SJCRH30 (cell line): Measurements from ENCODE around the gene EFCAB6. TPM values are rescaled to one million over a fixed set of nuclear protein-coding genes. Genes with fewer than 3 reads are reported as not detected.

Experiments
- DNase-seq, 2 experiments: peaks; one replicate each; pipeline ENCODE4 v3.0.0-alpha.2; 2015 to 2020
- H3K27ac ChIP-seq: fragments of 250-450 bp; sonication (Bioruptor Pico); 2 replicates; pipeline ENCODE4 v1.5.1; 2020; ENCODE audit warnings: mild to moderate bottlenecking, moderate library complexity
- H3K27me3 ChIP-seq: fragments of 250-450 bp; sonication (Bioruptor Pico); 2 replicates; pipeline ENCODE4 v1.5.1; 2020; ENCODE audit warnings: mild to moderate bottlenecking, moderate library complexity
- H3K36me3 ChIP-seq: fragments of 250-450 bp; sonication (Bioruptor Pico); 2 replicates; pipeline ENCODE4 v1.5.1; 2020; ENCODE audit warnings: mild to moderate bottlenecking, moderate library complexity
- H3K4me1 ChIP-seq: fragments of 250-450 bp; sonication (Bioruptor Pico); 2 replicates; pipeline ENCODE4 v1.5.1; 2020; ENCODE audit warnings: mild to moderate bottlenecking, moderate library complexity
- H3K4me3 ChIP-seq: fragments of 250-450 bp; sonication (Bioruptor Pico); 2 replicates; pipeline ENCODE4 v1.5.1; 2020; ENCODE audit warnings: mild to moderate bottlenecking, moderate library complexity
- H3K9me3 ChIP-seq: fragments of 250-450 bp; sonication (Bioruptor Pico); replicated peaks from 2 replicates; pipeline ENCODE4 v1.5.1; 2020; ENCODE audit warnings: mild to moderate bottlenecking, moderate library complexity
- total RNA-seq: library from RNA; depleted of rRNA; stranded (reverse); fragments of >200 nt; shearing (Covaris generic); gene quantifications from 2 replicates; pipeline ENCODE4 v1.2.3, GENCODE V29; 2014

The EFCAB6 gene
- total RNA-seq, 1 experiment from 2014 or later = not detected

DNA sequence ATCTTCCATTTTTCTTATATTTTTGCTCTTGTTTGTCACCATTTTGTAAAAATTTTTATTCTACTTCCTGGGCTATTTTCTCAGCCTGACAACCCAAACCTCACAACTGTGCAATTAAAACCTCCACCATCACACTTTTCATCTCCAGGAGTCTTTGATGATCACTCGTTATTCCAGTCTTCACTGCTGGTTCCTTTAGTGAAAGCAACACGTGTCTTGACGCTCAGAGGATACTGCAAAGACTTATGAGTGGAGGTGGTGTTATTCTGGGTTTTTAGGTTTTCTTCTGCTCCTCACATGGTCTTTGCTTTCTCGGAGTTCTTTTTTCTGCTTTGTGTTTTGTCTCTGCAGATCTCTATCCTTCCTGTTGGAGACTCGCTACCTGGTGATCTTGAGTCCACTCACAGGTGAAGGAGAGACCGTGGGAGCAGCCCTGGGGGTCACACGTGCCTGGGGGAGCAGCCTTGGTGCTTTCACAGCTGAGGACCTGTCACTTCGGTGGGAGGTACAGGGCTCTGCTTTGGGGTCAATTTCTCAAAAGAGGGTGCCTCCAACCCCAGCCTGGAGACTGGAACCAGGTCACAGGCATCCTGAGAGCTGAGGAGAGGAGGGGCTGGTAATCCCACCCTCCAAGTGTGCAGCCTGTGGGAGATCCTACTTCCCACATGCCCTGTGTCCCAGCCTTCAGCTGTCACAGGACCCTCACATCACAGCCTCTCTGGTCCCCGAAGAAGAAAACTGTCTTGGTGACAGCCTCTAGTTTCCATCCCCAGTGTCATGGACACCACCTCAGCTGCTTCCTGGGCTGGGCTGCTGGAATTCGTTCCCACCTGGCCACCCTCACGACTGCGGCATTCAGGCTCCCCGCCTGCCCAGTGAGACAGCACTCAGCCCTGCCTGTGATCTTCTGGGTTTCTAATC is 39.2 kb upstream of the EFCAB6 start:
- no peak overlapping the region for H3K27ac ChIP-seq
- H3K9me3 ChIP-seq = no peaks in the 10 kb centered on the region
- no peaks in the 10 kb centered on the region for H3K4me1 ChIP-seq
- no peaks in the 10 kb centered on the region for H3K36me3 ChIP-seq
- H3K4me3 ChIP-seq = no peak overlapping the region
- H3K27me3 ChIP-seq = peaks cover 3% of the 10 kb centered on the region; the same call in 1 of the 2 replicates
- no peak for DNase-seq

DNA sequence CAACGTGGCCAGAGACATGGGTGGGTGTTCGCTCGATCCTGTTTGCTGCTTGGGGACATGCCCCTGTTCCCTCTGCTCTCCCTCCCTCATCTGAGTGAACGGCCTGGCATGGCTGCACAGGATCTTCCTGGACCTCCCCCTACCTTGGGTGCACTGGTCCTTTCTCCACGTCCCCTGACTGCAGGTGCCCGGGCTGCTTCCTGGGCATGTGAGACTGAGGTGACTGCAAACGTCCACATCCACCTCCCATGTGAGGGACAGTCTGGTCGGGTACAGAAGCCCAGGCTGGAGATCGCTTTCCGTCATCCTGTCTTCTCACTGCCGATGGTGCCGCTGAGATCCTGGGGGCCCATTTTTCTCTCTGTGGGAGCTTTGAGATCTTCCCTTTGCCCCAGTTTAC is 38.4 kb upstream of the EFCAB6 start:
- Histone ChIP-seq H3K36me3 (no peaks in the 10 kb centered on the region), H3K27me3 (peaks cover 3% of the 10 kb centered on the region; the same call in 1 of the 2 replicates), H3K4me3 (no peak overlapping the region), H3K9me3 (no peaks in the 10 kb centered on the region), H3K4me1 (no peaks in the 10 kb centered on the region), H3K27ac (no peak overlapping the region)
- DNase-seq = no peak

DNA sequence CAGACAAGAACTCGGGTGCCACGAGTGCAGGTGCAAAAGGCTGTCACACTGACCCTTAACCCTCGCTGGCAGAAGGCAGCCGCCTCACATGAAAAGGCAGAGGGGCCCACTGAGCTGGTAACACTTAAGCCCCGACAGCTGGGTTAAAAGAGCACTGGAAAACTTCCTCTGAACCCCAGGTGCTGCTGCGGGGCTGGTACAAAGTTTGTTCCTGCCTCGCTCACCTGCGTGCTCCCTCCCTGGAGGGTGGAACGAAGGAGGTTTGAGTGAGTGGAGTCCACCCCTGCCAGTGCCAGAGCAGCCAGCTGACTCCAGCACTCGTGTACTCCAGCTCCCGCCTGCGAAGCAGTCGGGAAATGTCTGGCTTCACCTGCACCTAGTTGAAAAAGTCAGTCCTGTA is 37.6 kb upstream of the EFCAB6 start:
- H3K4me1 ChIP-seq = no peaks in the 10 kb centered on the region
- H3K4me3 ChIP-seq = no peak overlapping the region
- peaks cover 4% of the 10 kb centered on the region; the same call in 1 of the 2 replicates for H3K27me3 ChIP-seq
- no peaks in the 10 kb centered on the region for H3K9me3 ChIP-seq
- H3K27ac ChIP-seq = no peak overlapping the region
- DNase-seq = no peak
- no peaks in the 10 kb centered on the region for H3K36me3 ChIP-seq

DNA sequence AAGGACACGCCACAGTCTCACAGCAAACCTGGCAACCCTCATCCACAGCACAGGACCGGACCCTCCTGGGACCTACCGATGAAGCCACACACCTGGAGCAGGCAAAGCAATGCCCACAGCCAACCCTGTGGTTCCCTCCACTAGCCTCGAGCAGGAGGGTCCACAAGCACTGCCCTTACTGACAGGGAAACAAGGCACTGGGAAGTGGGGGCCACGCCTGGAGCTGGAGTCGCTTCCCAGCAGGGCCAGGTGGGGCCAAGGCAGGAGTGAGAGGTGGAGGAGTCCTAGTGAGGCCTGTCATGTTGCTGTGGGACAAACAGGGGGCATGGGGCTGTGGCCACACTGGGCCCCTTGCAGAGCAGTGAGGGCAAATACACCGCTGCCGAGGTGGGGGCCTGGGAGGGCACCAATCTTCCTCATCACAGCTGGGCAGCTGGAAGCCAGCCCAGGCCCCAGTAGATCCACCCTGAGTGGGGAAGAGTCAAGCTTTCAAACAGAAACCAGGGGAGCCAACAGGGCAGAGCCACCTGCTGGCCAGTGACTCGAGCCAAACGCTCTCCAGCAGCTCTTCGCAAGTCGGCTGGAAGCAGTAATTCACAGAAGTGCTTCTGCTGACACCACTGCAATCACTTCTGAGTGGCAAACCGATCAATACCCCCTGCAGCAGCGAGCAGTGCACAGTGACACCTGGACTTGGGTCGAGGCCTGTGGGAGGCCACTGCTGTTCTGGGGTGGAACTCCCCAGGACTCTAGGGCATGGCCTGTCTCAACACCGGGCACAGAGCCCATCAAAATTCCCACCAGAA is 36.5 kb upstream of the EFCAB6 start:
- H3K27me3 ChIP-seq = peaks cover 7% of the 10 kb centered on the region; the same call in 1 of the 2 replicates
- no peaks in the 10 kb centered on the region for H3K9me3 ChIP-seq
- H3K36me3 ChIP-seq = no peaks in the 10 kb centered on the region
- no peak overlapping the region for H3K4me3 ChIP-seq
- DNase-seq = no peak
- no peak overlapping the region for H3K27ac ChIP-seq
- no peaks in the 10 kb centered on the region for H3K4me1 ChIP-seq

DNA sequence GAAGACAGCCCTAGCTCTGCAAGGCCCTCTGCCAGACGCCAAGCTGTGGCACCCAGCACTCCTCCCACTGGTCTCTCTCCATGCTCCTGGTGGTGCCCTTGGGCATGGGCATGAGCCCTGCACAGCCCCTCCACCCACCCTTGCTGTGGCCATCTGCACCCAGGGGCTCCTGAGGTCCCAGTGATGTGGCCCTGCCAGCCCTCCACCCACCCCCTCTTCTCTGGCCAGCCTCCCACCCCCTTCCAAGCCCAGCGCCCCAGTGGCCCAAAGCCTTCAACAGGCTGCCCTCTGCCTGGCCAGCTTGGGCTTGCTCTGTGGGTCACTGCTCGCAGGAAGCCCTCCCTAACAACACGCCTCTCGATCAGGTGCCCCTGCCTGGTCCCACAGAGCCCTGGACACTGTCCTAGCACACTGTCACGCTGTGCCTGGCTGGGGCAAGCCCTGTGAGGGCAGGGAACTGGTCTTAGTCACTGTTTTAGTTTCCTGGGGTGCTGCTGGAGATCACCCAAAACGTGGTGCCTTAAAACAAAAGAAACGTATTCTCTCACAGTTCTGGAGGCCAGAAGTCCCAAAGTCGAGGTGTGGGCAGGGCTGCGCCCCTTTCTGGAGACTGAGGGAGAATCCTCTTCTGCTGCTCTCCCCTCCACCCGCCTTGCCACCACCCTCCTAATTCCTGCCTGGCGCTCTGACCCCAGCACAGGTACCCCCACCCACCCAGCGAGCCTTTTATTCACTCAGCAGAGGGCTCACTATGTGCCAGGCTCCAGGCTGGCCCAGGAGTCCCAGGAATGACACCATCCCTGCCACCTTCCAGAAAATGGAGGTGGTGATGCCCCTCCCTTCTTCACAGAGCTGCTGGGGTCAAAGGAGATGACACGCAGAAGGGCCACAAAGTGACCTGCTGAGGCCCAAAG is 35.5 kb upstream of the EFCAB6 start:
- Histone ChIP-seq H3K27me3 (peaks cover 7% of the 10 kb centered on the region; the same call in 1 of the 2 replicates), H3K27ac (no peak overlapping the region), H3K9me3 (no peaks in the 10 kb centered on the region), H3K36me3 (no peaks in the 10 kb centered on the region), H3K4me1 (no peaks in the 10 kb centered on the region), H3K4me3 (no peak overlapping the region)
- no peak for DNase-seq

GRCh38 chr22:43846966-43847365 is 34.9 kb upstream of the EFCAB6 start:
- Histone ChIP-seq H3K27me3 (peaks cover 7% of the 10 kb centered on the region; the same call in 1 of the 2 replicates), H3K27ac (no peak overlapping the region), H3K4me3 (no peak overlapping the region), H3K9me3 (no peaks in the 10 kb centered on the region), H3K4me1 (no peaks in the 10 kb centered on the region), H3K36me3 (no peaks in the 10 kb centered on the region)
- no peak for DNase-seq

- H3K36me3 ChIP-seq = no peaks in the 10 kb centered on the region
- no peak for DNase-seq
- no peaks in the 10 kb centered on the region for H3K4me1 ChIP-seq
- no peaks in the 10 kb centered on the region for H3K9me3 ChIP-seq
- no peak overlapping the region for H3K27ac ChIP-seq
- H3K27me3 ChIP-seq = peaks cover 7% of the 10 kb centered on the region; the same call in 1 of the 2 replicates
- H3K4me3 ChIP-seq = no peak overlapping the region
These were observed 33.9 kb upstream of the EFCAB6 start for GRCh38 chr22:43845981-43846380.

GRCh38 chr22:43844560-43845545 is 32.7 kb upstream of the EFCAB6 start:
- H3K27ac ChIP-seq = no peak overlapping the region
- no peaks in the 10 kb centered on the region for H3K36me3 ChIP-seq
- H3K4me3 ChIP-seq = no peak overlapping the region
- H3K27me3 ChIP-seq = peaks cover 6% of the 10 kb centered on the region; the same call in 1 of the 2 replicates
- no peaks in the 10 kb centered on the region for H3K4me1 ChIP-seq
- H3K9me3 ChIP-seq = no peaks in the 10 kb centered on the region
- no peak for DNase-seq

DNA sequence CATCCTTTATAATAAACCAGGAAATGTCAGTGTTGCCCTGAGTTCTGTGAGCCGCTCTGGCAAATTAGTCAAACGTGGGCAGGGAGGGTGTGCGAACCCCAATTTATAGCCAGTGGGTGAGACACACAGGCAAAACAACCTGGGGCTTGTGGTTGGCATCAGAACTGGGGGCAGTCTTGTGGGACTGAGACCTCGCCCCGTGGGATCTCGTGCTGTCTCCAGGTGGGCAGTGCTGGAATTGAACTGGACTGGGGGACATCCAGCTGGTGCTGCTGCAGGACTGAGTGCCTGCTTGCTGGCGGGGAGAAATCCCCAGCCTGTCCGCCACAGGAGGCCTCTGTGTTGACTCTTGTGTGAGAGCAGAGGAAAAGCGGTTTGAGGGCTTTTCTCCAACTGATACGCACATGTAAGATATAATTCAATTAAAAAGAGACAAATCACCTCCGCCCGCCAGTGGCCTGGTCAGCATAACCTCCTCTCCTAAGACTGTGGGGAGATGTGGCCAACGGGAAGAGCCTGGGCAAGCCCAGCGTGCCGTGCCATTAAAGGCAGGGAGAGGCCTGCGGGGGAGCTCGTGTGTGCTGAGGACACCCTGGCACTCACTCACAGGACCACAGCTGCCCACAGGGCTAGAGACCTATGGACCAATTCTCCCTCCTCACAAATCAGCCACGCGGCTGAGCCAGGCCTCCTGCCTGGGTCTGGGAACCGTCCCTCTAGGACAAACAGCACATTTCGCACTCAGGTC is 31.9 kb upstream of the EFCAB6 start:
- Histone ChIP-seq H3K27me3 (peaks cover 3% of the 10 kb centered on the region; the same call in 1 of the 2 replicates), H3K36me3 (no peaks in the 10 kb centered on the region), H3K9me3 (no peaks in the 10 kb centered on the region), H3K4me3 (no peak overlapping the region), H3K4me1 (no peaks in the 10 kb centered on the region), H3K27ac (no peak overlapping the region)
- DNase-seq = no peak

- Histone ChIP-seq H3K4me1 (no peaks in the 10 kb centered on the region), H3K36me3 (no peaks in the 10 kb centered on the region), H3K4me3 (no peak overlapping the region), H3K27ac (no peak overlapping the region), H3K9me3 (no peaks in the 10 kb centered on the region), H3K27me3 (peaks cover 3% of the 10 kb centered on the region; the same call in 1 of the 2 replicates)
- DNase-seq = no peak
These were observed 29.6 kb upstream of the EFCAB6 start for GRCh38 chr22:43841742-43842141.

DNA sequence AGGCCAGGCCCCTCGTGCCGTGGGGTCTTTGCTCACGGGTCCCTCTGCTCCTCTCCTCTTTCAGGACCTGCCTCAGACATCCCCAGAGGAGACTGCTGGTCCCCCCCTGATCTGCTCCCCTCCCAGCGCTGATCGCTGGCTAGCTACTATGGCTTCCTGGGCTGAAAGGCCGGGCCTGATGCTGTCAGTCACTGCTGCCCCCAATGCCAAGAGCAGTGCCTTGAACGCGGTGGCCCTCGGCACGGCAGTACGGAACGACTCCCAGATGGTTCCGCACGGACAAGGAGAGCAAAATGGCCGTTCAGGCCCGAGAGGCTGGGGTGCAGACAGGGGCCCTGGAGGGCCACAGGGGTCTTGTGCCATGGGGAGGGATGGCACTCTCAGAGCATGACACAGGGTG is 28.7 kb upstream of the EFCAB6 start:
- H3K27me3 ChIP-seq = peaks cover 3% of the 10 kb centered on the region; the same call in 1 of the 2 replicates
- H3K4me1 ChIP-seq = no peaks in the 10 kb centered on the region
- no peaks in the 10 kb centered on the region for H3K36me3 ChIP-seq
- no peaks in the 10 kb centered on the region for H3K9me3 ChIP-seq
- no peak for DNase-seq
- no peak overlapping the region for H3K4me3 ChIP-seq
- H3K27ac ChIP-seq = no peak overlapping the region

GRCh38 chr22:43840431-43840830 is 28.3 kb upstream of the EFCAB6 start:
- no peak overlapping the region for H3K27ac ChIP-seq
- no peak overlapping the region for H3K4me3 ChIP-seq
- H3K36me3 ChIP-seq = no peaks in the 10 kb centered on the region
- no peaks in the 10 kb centered on the region for H3K9me3 ChIP-seq
- H3K4me1 ChIP-seq = no peaks in the 10 kb centered on the region
- peaks cover 3% of the 10 kb centered on the region; the same call in 1 of the 2 replicates for H3K27me3 ChIP-seq
- DNase-seq = no peak

DNA sequence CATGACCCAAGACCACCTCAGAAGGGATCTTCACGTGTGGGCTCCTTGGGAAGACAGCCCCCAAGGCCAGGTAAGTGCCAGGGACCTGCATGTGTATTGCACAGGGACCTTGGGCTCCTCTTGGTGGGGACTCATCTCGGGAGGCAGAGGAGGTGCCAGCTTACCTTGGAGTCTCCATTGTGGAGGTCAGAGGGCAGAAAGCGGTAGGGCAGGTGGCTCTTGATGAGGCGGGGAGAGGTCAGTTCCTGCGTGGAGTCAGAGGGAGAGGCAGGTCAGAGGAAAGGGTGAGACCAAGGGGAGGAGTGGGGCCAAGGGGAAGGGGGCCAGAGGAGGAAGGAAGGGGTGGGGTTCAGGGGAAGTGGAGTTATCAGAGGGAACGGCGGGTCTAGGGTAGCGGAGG is 27.7 kb upstream of the EFCAB6 start:
- Histone ChIP-seq H3K4me1 (no peaks in the 10 kb centered on the region), H3K4me3 (no peak overlapping the region), H3K27me3 (peaks cover 3% of the 10 kb centered on the region; the same call in 1 of the 2 replicates), H3K36me3 (no peaks in the 10 kb centered on the region), H3K9me3 (no peaks in the 10 kb centered on the region), H3K27ac (no peak overlapping the region)
- no peak for DNase-seq
